ENCODE data around the gene OR10H4.
"Not testable (repeated sequence)": the region's sequence is repeated elsewhere in the genome, so short reads cannot be mapped to it uniquely, and the experiment has no call there.

The OR10H4 gene

DNA sequence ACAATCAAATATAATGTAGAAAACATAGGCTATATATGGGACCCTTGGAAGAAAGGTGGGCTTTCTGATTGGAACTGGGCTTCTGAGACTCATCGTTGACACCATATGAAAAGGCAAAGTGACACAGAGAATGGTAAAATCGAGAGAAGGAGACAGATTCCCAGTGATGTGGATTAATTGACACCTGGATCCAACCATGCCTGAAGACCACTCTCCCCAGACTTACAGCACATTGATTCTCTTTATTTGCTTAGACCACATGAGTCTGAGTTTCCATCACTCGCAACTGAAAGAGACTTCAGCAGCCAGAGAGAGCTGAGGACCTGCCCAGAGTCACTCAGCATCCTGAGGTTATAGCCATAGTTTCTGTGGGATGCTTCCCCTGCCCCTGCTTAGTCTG lies 20.5 kb upstream of the OR10H4 start:
- Mint-ChIP-seq H3K27me3 (peaks cover 48% of the 10 kb centered on the region), H3K4me3 (no peak overlapping the region), H3K36me3 (no peaks in the 10 kb centered on the region), H3K4me1 (ENCODE audit: low read depth) (no peaks in the 10 kb centered on the region), H3K27ac (no peak overlapping the region), H3K9me3 (ENCODE audit: low read depth) (no peaks in the 10 kb centered on the region)

DNA sequence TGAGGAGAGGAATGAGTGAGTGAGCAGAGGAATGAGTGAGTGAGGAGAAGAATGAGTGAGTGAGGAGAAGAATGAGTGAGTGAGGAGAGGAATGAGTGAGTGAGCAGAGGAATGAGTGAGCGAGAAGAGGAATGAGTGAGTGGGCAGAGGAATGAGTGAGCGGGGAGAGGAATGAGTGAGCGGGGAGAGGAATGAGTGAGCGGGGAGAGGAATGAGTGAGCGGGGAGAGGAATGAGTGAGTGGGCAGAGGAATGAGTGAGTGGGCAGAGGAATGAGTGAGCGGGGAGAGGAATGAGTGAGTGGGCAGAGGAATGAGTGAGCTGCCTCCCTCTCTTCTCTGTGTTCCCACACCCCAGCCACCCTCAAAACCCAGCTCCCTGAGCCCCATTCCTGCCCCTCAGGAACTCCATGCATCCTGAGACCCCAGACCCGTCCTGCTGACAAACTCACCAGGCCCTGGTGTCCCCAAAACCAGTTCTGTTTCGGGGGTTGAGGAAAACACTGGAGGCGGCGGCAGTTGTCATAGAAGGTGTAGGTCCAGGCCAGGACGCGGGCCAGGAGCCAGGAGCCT lies 15.0 kb upstream of the OR10H4 start:
- not testable (repeated sequence) for H3K9me3 Mint-ChIP-seq (ENCODE audit: low read depth); H3K4me1 Mint-ChIP-seq (ENCODE audit: low read depth); H3K4me3 Mint-ChIP-seq; H3K27ac Mint-ChIP-seq; H3K36me3 Mint-ChIP-seq
- H3K27me3 Mint-ChIP-seq, result peaks cover 16% of the 10 kb centered on the region

DNA sequence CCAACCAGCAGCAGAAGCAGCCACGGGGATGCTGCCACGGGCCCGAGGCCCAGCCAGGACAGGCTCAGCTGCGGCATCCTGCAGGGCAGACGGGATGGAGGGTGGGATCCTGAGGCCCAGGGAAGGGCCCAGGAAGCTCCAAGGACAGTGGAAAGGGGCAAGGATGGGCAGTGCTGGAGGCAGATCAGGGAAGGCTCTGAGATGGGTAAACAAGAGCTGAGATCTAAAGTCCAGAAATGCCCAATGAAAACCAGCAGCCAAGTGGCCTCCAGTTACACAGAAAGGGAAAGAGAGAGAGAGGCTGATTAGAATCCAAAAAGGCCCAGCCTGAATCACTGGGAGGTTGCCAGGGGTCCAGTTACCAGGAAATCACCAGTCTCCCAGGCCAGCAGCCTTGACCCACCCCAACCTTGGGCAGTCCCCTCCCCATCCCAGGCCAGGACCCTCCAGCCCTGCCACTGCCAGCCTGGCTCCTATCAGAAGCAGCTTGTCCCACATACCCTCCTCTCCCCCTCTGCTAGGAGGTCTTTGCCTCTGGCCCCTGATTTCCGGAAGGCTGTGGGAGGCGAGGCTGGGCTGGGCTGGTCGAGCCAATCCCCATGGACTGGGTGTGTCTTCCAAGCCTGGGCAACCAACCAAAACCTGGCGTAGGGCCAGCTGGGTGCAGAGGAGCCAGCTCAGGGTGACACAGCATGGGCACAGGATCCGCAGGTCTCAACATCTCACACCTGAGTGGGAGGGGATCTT lies 14.3 kb upstream of the OR10H4 start, which contains the start of gene CYP4F11:
Gene CYP4F11 (minus strand): TSS at position 198 of the 747 bp plus-strand sequence. CDS start 121 bp downstream, at position 77.
- H3K9me3 Mint-ChIP-seq (ENCODE audit: low read depth), result no peaks in the 10 kb centered on the region
- no peak within 1 kb of the TSS for H3K4me3 Mint-ChIP-seq
- peaks cover 11% of the 10 kb centered on the region for H3K27me3 Mint-ChIP-seq
- no peaks in the 10 kb centered on the region for H3K4me1 Mint-ChIP-seq (ENCODE audit: low read depth)
- H3K36me3 Mint-ChIP-seq, result no peaks in the 10 kb centered on the region
- H3K27ac Mint-ChIP-seq, result no peak within 1 kb of the TSS

DNA sequence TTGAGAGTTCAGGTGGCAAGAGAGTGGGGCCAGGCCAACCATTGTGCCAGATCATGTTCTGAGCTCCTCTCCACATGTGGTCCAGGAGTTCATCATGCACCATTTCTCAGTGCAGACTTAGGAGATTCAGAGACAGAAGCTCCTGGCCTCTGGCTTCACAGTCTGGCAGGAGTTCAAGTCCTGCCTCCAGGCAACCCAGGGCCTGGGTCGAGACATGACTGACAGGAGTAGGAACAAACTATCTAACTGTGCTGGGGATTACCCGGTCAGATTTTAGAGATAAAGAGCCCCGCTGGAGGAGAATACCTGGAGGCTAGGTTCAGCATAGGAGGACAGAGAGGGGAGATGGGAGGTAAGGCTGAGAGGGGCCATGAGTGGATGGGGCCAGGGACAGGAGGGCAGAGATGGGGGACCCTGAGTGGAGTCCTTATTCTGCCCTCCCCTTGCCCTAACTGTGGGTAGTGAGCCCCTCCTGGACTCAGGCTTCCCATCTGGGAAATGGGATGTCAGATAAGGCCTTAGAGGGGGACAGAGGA lies 13.6 kb upstream of the OR10H4 start:
- Mint-ChIP-seq H3K9me3 (ENCODE audit: low read depth) (no peaks in the 10 kb centered on the region), H3K4me1 (ENCODE audit: low read depth) (no peaks in the 10 kb centered on the region), H3K36me3 (no peaks in the 10 kb centered on the region), H3K27ac (no peak overlapping the region), H3K4me3 (no peak overlapping the region), H3K27me3 (peaks cover 8% of the 10 kb centered on the region)

DNA sequence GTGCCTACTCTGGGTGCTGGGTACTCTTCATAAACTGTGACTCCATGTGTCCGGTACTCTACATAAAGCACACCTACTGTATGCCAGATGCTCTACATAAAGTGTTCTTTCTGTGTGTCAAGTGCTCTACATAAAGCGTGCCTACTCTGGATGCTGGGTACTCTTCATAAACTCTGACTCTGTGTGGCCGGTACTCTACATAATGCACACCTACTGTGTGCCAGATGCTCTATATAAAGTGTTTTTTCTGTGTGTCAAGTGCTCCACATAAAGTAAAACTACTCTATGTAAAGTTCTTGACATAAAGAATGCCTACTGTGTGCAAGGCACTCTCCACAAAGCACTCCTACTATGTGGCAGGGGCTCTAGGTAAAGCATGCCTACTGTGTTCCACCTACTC lies 12.6 kb upstream of the OR10H4 start:
- H3K4me1 Mint-ChIP-seq (ENCODE audit: low read depth), result no peaks in the 10 kb centered on the region
- H3K27ac Mint-ChIP-seq, result no peak overlapping the region
- no peaks in the 10 kb centered on the region for H3K9me3 Mint-ChIP-seq (ENCODE audit: low read depth)
- peaks cover 7% of the 10 kb centered on the region for H3K27me3 Mint-ChIP-seq
- H3K36me3 Mint-ChIP-seq, result no peaks in the 10 kb centered on the region
- H3K4me3 Mint-ChIP-seq, result no peak overlapping the region

DNA sequence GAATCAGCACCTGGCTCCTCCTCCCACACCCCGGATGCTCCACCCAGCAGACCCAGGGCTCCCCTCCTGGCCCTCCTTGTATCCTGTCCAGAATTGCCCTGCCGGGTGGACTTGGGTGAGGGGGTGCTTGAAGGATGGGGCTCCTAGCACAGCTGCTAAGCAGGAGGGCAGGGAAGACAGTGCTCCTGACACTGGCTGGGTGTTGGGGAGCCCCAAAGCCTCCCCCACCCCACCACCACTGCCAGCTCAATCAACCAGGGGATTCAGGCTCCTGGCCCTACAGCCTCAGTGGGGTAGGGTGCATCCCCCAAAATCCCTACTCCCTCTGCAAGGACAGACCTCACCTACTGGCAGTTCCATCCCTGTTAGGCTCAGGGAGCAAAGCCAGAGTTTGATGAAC lies 11.9 kb upstream of the OR10H4 start:
- H3K27ac Mint-ChIP-seq, result no peak overlapping the region
- peaks cover 7% of the 10 kb centered on the region for H3K27me3 Mint-ChIP-seq
- no peaks in the 10 kb centered on the region for H3K36me3 Mint-ChIP-seq
- no peaks in the 10 kb centered on the region for H3K9me3 Mint-ChIP-seq (ENCODE audit: low read depth)
- H3K4me1 Mint-ChIP-seq (ENCODE audit: low read depth), result no peaks in the 10 kb centered on the region
- H3K4me3 Mint-ChIP-seq, result no peak overlapping the region

DNA sequence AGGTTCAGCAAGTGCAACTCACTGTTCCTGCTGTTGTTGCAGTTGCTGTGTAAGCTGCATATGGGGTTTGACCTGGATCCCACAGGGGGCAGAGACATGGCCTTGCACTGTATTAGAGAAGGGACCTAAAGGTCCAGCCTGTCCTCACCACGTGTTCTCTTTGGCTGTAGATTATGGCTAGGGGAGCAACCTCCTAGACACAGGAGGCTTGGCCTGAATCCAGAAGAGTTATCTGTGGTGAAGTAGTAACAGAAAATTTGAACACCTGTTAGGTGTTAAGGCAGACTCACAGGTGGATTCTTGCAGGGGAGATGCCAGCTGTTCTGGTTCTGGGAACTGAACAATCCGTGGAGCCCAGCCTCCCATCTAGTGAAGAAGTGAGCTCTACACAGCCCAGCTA lies 11.0 kb upstream of the OR10H4 start:
- no peaks in the 10 kb centered on the region for H3K4me1 Mint-ChIP-seq (ENCODE audit: low read depth)
- H3K36me3 Mint-ChIP-seq, result no peaks in the 10 kb centered on the region
- H3K27ac Mint-ChIP-seq, result no peak overlapping the region
- peaks cover 10% of the 10 kb centered on the region for H3K27me3 Mint-ChIP-seq
- no peaks in the 10 kb centered on the region for H3K9me3 Mint-ChIP-seq (ENCODE audit: low read depth)
- H3K4me3 Mint-ChIP-seq, result no peak overlapping the region

DNA sequence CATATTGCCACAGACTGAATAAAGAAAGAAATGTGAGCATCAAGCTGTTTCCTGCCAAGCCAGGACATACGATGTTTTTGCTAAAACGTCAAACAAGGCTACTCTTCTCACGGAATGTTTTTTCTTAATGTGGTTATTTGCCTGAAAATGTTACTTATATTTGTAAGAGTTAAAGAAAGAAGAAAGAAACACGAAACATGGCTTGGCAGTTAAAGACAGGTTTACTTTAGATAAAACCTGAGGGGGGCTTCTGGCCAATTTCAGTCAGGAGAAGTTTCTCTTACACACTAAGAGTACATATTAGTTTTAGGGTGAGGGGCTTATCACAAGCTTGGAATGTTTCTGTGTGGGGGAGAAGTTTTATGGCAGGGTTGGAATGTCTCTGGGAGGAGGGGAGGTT lies 4.4 kb upstream of the OR10H4 start:
- Mint-ChIP-seq H3K9me3 (ENCODE audit: low read depth) (peaks cover 6% of the 10 kb centered on the region), H3K4me1 (ENCODE audit: low read depth) (no peaks in the 10 kb centered on the region), H3K27ac (no peak overlapping the region), H3K4me3 (no peak overlapping the region), H3K36me3 (peaks cover 8% of the 10 kb centered on the region), H3K27me3 (peaks cover 32% of the 10 kb centered on the region)

DNA sequence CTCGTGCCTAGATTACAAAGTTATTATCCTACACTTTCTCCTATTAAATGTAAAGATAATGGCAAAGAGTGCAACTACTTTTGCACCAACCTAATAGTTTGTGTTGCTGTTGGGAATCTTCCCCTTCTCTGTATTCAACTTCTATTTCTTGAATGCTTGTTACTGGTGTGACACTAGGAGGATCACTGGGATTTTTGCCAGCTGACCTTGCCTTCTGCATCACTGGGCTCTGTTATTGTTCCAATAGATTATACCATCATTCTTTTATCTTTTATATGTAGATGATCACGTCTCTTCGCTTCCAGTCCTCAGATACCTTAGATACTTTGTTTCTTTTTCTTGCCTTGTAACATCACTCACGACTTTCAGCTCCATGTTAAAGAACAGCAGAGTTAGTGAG lies 3.5 kb upstream of the OR10H4 start:
- Mint-ChIP-seq H3K27me3 (peaks cover 35% of the 10 kb centered on the region), H3K36me3 (peaks cover 8% of the 10 kb centered on the region), H3K4me1 (ENCODE audit: low read depth) (no peaks in the 10 kb centered on the region), H3K9me3 (ENCODE audit: low read depth) (peaks cover 9% of the 10 kb centered on the region), H3K4me3 (no peak overlapping the region), H3K27ac (no peak overlapping the region)

DNA sequence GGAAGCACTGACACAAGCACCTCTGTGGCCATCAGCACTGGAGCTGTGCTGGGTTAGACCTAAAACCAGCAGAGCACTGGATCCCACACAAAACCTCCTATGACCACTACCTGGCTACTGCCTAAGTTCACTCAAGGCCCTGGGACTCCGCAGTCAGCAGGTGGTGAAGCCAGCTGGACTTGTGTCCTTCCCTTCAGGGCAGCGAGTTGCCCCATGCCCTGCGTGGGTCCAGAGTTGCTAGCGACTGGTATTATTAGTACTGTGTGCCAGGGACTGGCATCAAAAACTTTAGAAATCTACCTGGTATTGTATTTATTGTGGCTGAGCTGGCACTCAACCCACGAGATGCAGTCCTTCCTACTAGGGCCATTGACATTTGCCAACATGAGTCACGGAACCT lies 6.0 kb downstream of the OR10H4 start:
- Mint-ChIP-seq H3K27me3 (peaks cover 62% of the 10 kb centered on the region), H3K27ac (no peak overlapping the region)

DNA sequence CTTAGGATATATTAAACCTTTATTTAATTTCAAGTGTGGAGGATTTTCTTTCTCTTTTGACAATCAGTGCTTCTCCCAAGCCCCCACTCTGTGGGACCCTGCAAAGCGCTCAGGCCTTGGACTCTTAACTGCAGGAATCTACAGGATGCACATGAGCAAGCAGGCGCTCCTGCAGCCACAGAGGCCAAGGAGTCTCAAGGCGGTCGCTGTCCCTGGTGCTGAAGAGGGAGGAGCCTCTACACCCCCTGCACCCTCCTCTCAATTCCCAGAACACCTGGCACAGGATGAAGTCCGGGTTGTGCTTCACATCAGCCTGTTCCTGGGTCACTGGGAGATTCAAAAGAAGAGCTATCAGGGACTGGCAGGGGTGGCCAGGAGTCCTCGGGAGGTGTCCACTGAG lies 13.5 kb downstream of the OR10H4 start:
- Mint-ChIP-seq H3K27me3 (peaks cover 34% of the 10 kb centered on the region), H3K27ac (no peak overlapping the region), H3K4me3 (no peak overlapping the region), H3K9me3 (ENCODE audit: low read depth) (no peaks in the 10 kb centered on the region), H3K4me1 (ENCODE audit: low read depth) (no peaks in the 10 kb centered on the region), H3K36me3 (no peaks in the 10 kb centered on the region)

More for the DNA sequence above, 6.0 kb downstream of the OR10H4 start:
- no peak overlapping the region for H3K4me3 Mint-ChIP-seq
- no peaks in the 10 kb centered on the region for H3K4me1 Mint-ChIP-seq (ENCODE audit: low read depth)
- H3K36me3 Mint-ChIP-seq, result no peaks in the 10 kb centered on the region
- H3K9me3 Mint-ChIP-seq (ENCODE audit: low read depth), result no peaks in the 10 kb centered on the region

DNA sequence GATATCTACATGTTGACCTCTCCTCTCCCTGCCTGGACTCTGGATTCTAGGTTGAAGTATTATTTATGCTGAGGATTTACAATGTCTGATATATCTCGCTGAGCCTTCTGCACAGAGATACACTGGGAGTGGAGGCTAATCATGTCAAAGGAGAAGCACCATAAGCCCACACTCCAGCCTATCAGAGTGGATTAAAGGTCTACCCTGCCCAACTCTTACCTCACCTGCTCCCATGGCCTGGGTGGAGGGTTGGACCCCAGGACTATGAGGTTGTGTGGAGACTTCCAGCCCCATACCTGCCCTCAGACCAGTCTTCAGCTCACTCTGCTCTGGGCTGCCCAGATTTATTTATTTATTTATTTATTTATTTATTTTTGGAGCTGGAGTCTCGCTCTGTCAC lies 15.4 kb downstream of the OR10H4 start:
- no peak overlapping the region for H3K4me3 Mint-ChIP-seq
- no peak overlapping the region for H3K27ac Mint-ChIP-seq
- peaks cover 27% of the 10 kb centered on the region for H3K27me3 Mint-ChIP-seq
- H3K9me3 Mint-ChIP-seq (ENCODE audit: low read depth), result no peaks in the 10 kb centered on the region
- H3K4me1 Mint-ChIP-seq (ENCODE audit: low read depth), result no peaks in the 10 kb centered on the region
- no peaks in the 10 kb centered on the region for H3K36me3 Mint-ChIP-seq

DNA sequence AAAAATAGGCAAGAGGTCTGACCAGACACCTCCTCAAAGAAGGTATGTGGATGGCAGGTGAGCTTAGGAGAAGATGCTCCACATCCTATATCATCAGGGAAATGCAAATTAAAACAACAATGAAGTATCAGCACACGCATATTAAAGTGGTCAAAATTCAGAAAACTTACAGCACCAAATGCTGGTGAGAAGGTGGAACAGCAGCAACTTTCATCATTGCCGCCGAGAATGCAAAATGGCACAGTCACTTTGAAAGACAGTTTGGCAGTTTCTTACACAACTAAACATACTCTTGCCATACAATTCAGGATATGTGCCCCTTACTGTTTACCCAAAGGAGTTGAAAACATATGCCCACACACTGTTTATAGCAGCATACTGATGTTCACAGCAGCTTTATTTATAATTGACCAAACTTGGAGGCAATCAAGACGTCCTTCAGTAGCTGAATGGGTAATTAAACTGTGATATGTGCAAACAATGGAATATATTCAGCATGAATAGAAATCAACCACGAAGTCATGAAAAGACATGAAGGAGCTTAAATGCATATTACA lies 22.5 kb downstream of the OR10H4 start:
- peaks cover 6% of the 10 kb centered on the region for H3K9me3 Mint-ChIP-seq (ENCODE audit: low read depth)
- no peaks in the 10 kb centered on the region for H3K4me1 Mint-ChIP-seq (ENCODE audit: low read depth)
- H3K27ac Mint-ChIP-seq, result no peak overlapping the region
- H3K27me3 Mint-ChIP-seq, result peaks cover 27% of the 10 kb centered on the region
- no peaks in the 10 kb centered on the region for H3K36me3 Mint-ChIP-seq
- no peak overlapping the region for H3K4me3 Mint-ChIP-seq

DNA sequence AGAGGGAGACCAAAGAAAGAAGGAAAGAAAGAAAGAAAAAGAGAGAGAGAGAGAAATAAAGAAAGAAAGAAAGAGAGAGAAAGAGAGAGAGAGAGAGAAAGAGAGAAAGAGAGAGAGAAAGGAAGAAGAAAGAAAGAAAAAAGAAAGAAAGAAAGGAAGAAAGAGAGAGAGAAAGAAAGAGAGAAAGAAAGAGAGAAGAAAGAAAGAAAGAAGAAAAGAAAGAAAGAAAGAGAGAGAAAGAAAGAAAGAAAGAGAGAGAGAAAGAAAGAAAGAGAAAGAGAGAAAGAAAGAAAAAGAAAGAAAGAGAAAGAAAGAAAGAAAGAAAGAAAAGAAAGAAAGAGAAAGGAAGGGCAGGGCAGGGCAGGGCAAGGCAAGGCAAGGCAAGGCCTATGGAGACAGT lies 23.2 kb downstream of the OR10H4 start:
- H3K27me3 Mint-ChIP-seq, result peaks cover 23% of the 10 kb centered on the region

DNA sequence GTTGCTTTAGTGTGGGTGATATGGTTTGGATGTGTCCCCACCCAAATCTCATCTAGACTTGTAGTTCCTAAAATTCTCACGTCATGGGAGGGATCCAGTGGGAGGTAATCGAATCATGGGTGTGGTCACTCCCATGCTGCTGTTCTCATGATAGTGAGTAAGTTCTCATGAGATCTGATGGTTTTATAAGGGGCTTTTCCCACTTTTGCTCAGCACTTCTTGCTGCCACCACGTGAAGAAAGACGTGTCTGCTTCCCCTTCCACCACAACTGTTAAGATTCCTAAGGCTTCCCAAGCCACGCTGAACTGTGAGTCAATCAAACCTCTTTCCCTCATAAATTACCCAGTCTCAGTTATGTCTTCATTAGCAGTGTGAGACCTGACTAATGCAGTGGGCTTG lies 26.0 kb downstream of the OR10H4 start:
- Mint-ChIP-seq H3K4me1 (ENCODE audit: low read depth) (no peaks in the 10 kb centered on the region), H3K27me3 (peaks cover 32% of the 10 kb centered on the region), H3K36me3 (no peaks in the 10 kb centered on the region), H3K9me3 (ENCODE audit: low read depth) (peaks cover 6% of the 10 kb centered on the region), H3K27ac (no peak overlapping the region), H3K4me3 (no peak overlapping the region)

More for the DNA sequence above, 23.2 kb downstream of the OR10H4 start:
- not testable (repeated sequence) for H3K4me1 Mint-ChIP-seq (ENCODE audit: low read depth); H3K27ac Mint-ChIP-seq; H3K9me3 Mint-ChIP-seq (ENCODE audit: low read depth); H3K4me3 Mint-ChIP-seq; H3K36me3 Mint-ChIP-seq
